ENCODE results near the gene OR52H1. TPM values are rescaled to one million over a fixed set of nuclear protein-coding genes. Genes with fewer than 3 reads are reported as not detected.

Gene OR52H1
- total and polyA plus RNA-seq, 2 of the 8 experiments (the other 6 are each of a cell fraction or from before 2014, with no cell fraction given) = 0.09 TPM; not detected in 1

GRCh38 chr11:5531053-5531831 is 17.1 kb downstream of the OR52H1 start:
- no peak overlapping the region for H3K27ac ChIP-seq (ENCODE audit: low read depth, low read length)
- H3K23me2 ChIP-seq (ENCODE audit: low read depth, low read length) = no peaks in the 10 kb centered on the region
- H2BK5ac ChIP-seq (ENCODE audit: low read depth, low read length) = no peak overlapping the region
- H3K36me3 ChIP-seq (ENCODE audit: control insufficient read depth in 2 of 4, insufficient read depth in 4 of 4, low read length in 3 of 4) = no peaks in the 10 kb centered on the region
- no peak overlapping the region for H2BK120ac ChIP-seq (replicated peaks; ENCODE audit: low read depth, low read length)
- no peak overlapping the region for H3K23ac ChIP-seq (ENCODE audit: insufficient read length)
- H2BK20ac ChIP-seq (ENCODE audit: low read length) = no peak overlapping the region
- H2BK12ac ChIP-seq (ENCODE audit: low read depth, low read length) = no peak overlapping the region
- H2BK15ac ChIP-seq (ENCODE audit: low read length) = no peak overlapping the region
- H3K14ac ChIP-seq (ENCODE audit: insufficient read length) = no peak overlapping the region
- 75% methylated on average over 2 of the region's 2 CpGs; no CpG with 5 or more reads in 1 of the 2 experiments for WGBS, 2 experiments (ENCODE audit: extremely low coverage in 1 of 2, insufficient coverage in 1 of 2, insufficient read length in 1 of 2, insufficient replicate concordance in 2 of 2, low coverage in 1 of 2, low lambda C conversion rate in 2 of 2, missing lambda C conversion rate in 1 of 2)
- CTCF ChIA-PET (ENCODE audit: partially characterized antibody) = no interaction called here
- H4K20me1 ChIP-seq (replicated peaks in 1 of 2; ENCODE audit: control insufficient read depth in 1 of 2, insufficient read depth in 2 of 2, low read length in 2 of 2) = no peaks in the 10 kb centered on the region
- no peak overlapping the region for H4K91ac ChIP-seq (replicated peaks; ENCODE audit: insufficient read length, low read length)
- no peak overlapping the region for H3K4me2 ChIP-seq (ENCODE audit: insufficient read depth in 1 of 2, low read depth in 2 of 2, low read length in 2 of 2)
- POLR2A ChIA-PET (ENCODE audit: partially characterized antibody) = no interaction called here
- no peak overlapping the region for H3K4ac ChIP-seq (replicated peaks; ENCODE audit: insufficient read length, low read depth, low read length)
- no peaks in the 10 kb centered on the region for H3K4me1 ChIP-seq (replicated peaks in 1 of 4; ENCODE audit: control insufficient read depth in 3 of 4, insufficient read depth in 4 of 4, low read length in 3 of 4)
- H3K56ac ChIP-seq (replicated peaks; ENCODE audit: insufficient read length, low read depth, low read length) = no peak overlapping the region
- H3K79me1 ChIP-seq (ENCODE audit: low read depth, low read length) = no peaks in the 10 kb centered on the region
- TF ChIP-seq RAD21 (IDR thresholded peaks at IDR 0.05 in 1 of 2, conservative IDR thresholded peaks at IDR 0.05 in 1 of 2; ENCODE audit: low read depth in 2 of 2, low read length in 2 of 2) (no peak), ATF2 (IDR thresholded peaks at IDR 0.05; ENCODE audit: low read length) (no peak), EGR1 (IDR thresholded peaks at IDR 0.05; ENCODE audit: borderline replicate concordance, low read depth, low read length) (no peak), CREB1 (IDR thresholded peaks at IDR 0.05) (no peak), HDAC6 (IDR thresholded peaks at IDR 0.05; ENCODE audit: low read depth, low read length) (no peak), JUND (IDR thresholded peaks at IDR 0.05; ENCODE audit: low read length) (no peak), RXRA (IDR thresholded peaks at IDR 0.05; ENCODE audit: insufficient read depth, low read depth, low read length) (no peak), SAP30 (IDR thresholded peaks at IDR 0.05; ENCODE audit: insufficient read depth, insufficient replicate concordance, low read length) (no peak), TCF12 (IDR thresholded peaks at IDR 0.05; ENCODE audit: low read depth, low read length) (no peak)
- no peaks in the 10 kb centered on the region for H3K9me3 ChIP-seq (ENCODE audit: insufficient read depth in 2 of 2, low read depth in 1 of 2, low read length in 1 of 2)
- H3K9ac ChIP-seq (replicated peaks in 1 of 4; ENCODE audit: extremely low read depth in 1 of 4, low read depth in 3 of 4, low read length in 3 of 4) = no peak overlapping the region
- FAIRE-seq = no peak
- H3K27me3 ChIP-seq (replicated peaks in 1 of 4; ENCODE audit: control insufficient read depth in 3 of 4, extremely low read depth in 1 of 4, insufficient read depth in 3 of 4, low read length in 3 of 4) = no peaks in the 10 kb centered on the region; a peak in 1 of 7 replicates
- H3K18ac ChIP-seq (ENCODE audit: extremely low read depth, low read length) = no peak overlapping the region
- H4K8ac ChIP-seq (ENCODE audit: extremely low read depth, insufficient read depth, low read length) = no peak overlapping the region
- no peak for DNase-seq (ENCODE audit: low read depth in 1 of 2, low spot score in 2 of 2)
- no peaks in the 10 kb centered on the region for H3K79me2 ChIP-seq (ENCODE audit: control insufficient read depth in 1 of 2, insufficient read depth in 2 of 2, low read length in 2 of 2)
- no peak overlapping the region for H2AK5ac ChIP-seq (ENCODE audit: low read depth, low read length)
- no peak overlapping the region for H4K5ac ChIP-seq (ENCODE audit: insufficient read length, low read depth, low read length)
- no peak overlapping the region for H2AFZ ChIP-seq (ENCODE audit: low read length)
- no peak overlapping the region for H3K4me3 ChIP-seq (ENCODE audit: extremely low read depth in 1 of 4, insufficient read depth in 2 of 4, low read depth in 3 of 4, low read length in 4 of 4)

Data from H1 (cell line).